ENCODE data around the gene ZNF511. TPM values are rescaled to one million over a fixed set of nuclear protein-coding genes. Genes with fewer than 3 reads are reported as not detected.
"Not testable (repeated sequence)": the region's sequence is repeated elsewhere in the genome, so short reads cannot be mapped to it uniquely, and the experiment has no call there.

ZNF511 gene
- total and polyA plus RNA-seq, 7 experiments from 2014 or later: 29.6 to 88.1 (median 38.8) TPM

DNA sequence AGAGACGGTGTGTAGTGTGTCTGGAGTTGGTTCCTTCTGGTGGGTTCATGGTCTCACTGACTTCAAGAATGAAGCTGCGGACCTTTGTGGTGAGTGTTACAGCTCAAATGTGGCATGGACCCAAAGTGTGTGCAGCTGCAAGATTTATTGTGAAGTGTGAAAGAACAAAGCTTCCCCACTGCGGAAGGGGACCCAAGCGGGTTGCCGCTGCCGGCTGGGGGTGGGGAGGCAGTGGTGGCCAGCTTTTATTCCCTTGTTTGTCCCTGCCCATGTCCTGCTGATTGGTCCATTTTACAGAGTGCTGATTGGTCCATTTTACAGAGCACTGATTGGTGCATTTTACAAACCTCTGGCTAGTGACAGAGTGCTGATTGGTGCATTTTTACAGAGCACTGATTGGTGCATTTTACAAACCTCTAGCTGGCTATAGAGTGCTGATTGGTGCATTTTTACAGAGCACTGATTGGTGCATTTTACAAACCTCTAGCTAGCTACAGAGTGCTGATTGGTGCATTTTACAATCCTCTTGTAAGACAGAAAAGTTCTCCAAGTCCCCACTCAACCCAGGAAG lies 12.2 kb downstream of the ZNF511 start:
- CTCF ChIA-PET: interaction anchor here (2.2 kb wide), 1 partner anchor 9 kb away, joined by 10 read pairs; no protein-coding TSS in a partner anchor
- H3K9me3 ChIP-seq (ENCODE audit: control insufficient read depth in 2 of 3, low read length in 3 of 3); H3K36me3 ChIP-seq (ENCODE audit: control insufficient read depth in 2 of 3, insufficient read depth in 3 of 3, low read length in 3 of 3); DNase-seq; H3K4me3 Mint-ChIP-seq; H3K36me3 Mint-ChIP-seq; H3K9me3 Mint-ChIP-seq; H3K4me3 ChIP-seq (ENCODE audit: low read length); H3K27me3 ChIP-seq (ENCODE audit: control insufficient read depth in 2 of 2, insufficient read depth in 2 of 2, low read length in 2 of 2); intact Hi-C loops (cut with micrococcal nuclease); POLR2A ChIA-PET; H3K27ac ChIP-seq (ENCODE audit: low read depth, low read length); H3K4me1 ChIP-seq (ENCODE audit: control insufficient read depth in 2 of 2, insufficient read depth in 2 of 2, low read length in 2 of 2); H3K27ac Mint-ChIP-seq; ATAC-seq: not testable (repeated sequence)
- Mint-ChIP-seq H3K27me3 (peaks cover 0 to 19% (median 10%) of the 10 kb centered on the region in 5 donors), H3K4me1 (peaks cover 0 to 13% (median 10%) of the 10 kb centered on the region in 7 donors)

DNA sequence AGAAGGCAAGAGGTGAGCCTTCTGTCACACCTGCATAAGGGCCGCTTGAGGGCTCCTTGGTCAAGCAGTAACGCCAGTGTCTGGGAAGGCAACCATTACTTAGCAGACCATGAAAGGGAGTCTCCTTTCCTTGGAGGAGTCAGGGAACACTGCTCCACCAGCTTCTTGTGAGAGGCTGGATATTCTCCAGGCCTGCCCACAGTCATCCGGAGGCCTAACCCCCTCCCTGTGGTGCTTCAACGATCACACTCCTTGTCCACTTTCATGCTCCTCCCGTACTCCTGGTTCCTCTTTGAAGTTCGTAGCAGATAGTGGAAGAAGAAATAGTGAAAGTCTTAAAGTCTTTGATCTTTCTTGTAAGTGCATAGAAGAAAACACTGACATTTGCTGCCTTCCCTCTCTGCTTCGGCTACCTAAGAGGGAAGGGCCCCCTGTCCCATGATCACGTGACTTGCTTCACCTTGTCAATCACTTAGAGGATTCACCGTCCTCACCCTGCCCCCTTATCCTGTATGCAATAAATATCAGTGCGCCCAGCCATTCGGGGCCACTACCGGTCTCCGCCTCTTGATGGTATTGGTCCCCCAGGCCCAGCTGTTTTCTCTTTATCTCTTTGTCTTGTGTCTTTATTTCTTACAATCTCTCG lies 13.5 kb downstream of the ZNF511 start:
- DNase-seq; POLR2A ChIA-PET; H3K4me3 ChIP-seq (ENCODE audit: low read length); H3K36me3 ChIP-seq (ENCODE audit: control insufficient read depth in 2 of 3, insufficient read depth in 3 of 3, low read length in 3 of 3); H3K27ac Mint-ChIP-seq; H3K27ac ChIP-seq (ENCODE audit: low read depth, low read length); H3K4me3 Mint-ChIP-seq; intact Hi-C loops (cut with micrococcal nuclease); H3K27me3 ChIP-seq (ENCODE audit: control insufficient read depth in 2 of 2, insufficient read depth in 2 of 2, low read length in 2 of 2); H3K36me3 Mint-ChIP-seq; H3K9me3 ChIP-seq (ENCODE audit: control insufficient read depth in 2 of 3, low read length in 3 of 3); H3K9me3 Mint-ChIP-seq; ATAC-seq: not testable (repeated sequence)
- Mint-ChIP-seq H3K4me1 (peaks cover 2 to 16% (median 14%) of the 10 kb centered on the region in 7 donors), H3K27me3 (peaks cover 2 to 28% (median 13%) of the 10 kb centered on the region in 5 donors)
- H3K4me1 ChIP-seq (ENCODE audit: control insufficient read depth in 2 of 2, insufficient read depth in 2 of 2, low read length in 2 of 2): peaks cover 5 to 11% of the 10 kb centered on the region in 2 donors
- CTCF ChIA-PET: interaction anchor here (2.2 kb wide), 1 partner anchor 7 kb away, joined by 10 read pairs; no protein-coding TSS in a partner anchor

DNA sequence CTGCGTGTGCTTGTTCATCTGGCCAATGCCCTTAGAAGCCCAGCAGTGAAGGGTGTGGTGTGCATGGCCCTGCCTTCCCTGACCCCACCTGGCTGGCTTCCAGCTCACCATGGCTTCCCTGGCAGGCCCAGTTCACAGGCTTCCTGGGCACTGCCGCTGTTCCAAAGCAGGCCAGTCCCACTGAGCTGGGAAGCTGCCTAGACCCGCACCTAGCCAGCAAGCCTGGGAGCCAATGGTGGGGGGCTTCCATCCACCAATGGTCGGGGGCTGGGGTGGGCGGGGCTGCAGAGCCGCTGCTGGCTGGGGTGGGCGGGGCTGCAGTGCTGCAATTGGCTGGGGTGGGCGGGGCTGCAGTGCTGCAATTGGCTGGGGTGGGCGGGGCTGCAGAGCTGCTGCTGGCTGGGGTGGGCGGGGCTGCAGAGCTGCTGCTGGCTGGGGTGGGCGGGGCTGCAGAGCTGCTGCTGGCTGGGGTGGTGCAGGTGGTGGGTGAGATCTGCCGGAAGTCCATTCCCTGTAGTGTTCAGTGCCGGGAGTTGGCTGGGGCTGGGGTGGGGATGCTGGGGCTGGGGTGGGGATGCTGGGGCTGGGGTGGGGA lies 15.6 kb downstream of the ZNF511 start:
- H3K9me3 Mint-ChIP-seq: peaks cover 0 to 8% (median 0%) of the 10 kb centered on the region in 11 donors
- Histone ChIP-seq H3K27ac (ENCODE audit: low read depth, low read length) (no peak overlapping the region), H3K4me1 (ENCODE audit: control insufficient read depth in 2 of 2, insufficient read depth in 2 of 2, low read length in 2 of 2) (peaks cover 5 to 11% of the 10 kb centered on the region in 2 donors), H3K9me3 (ENCODE audit: control insufficient read depth in 2 of 3, low read length in 3 of 3) (no peaks in the 10 kb centered on the region), H3K36me3 (ENCODE audit: control insufficient read depth in 2 of 3, insufficient read depth in 3 of 3, low read length in 3 of 3) (no peaks in the 10 kb centered on the region), H3K4me3 (ENCODE audit: low read length) (no peak overlapping the region), H3K27me3 (ENCODE audit: control insufficient read depth in 2 of 2, insufficient read depth in 2 of 2, low read length in 2 of 2) (peaks cover 8 to 12% of the 10 kb centered on the region in 2 donors)
- intact Hi-C loops (cut with micrococcal nuclease): loop anchor here in 1 of 2 donors (2.0 kb wide), 1 partner anchor 15 kb away; the partner anchor contains the start of genes TUBGCP2 and ZNF511
- H3K27ac Mint-ChIP-seq: no peak overlapping the region
- ChIA-PET CTCF (interaction anchor here (1.2 kb wide), 1 partner anchor 11 kb away, joined by 4 read pairs; no protein-coding TSS in a partner anchor), POLR2A (interaction anchor here (1.1 to 2.4 kb wide), 2 partner anchors 9 to 11 kb away, joined by 3 to 10 read pairs; no protein-coding TSS in a partner anchor)
- peak in 8 of 9 donors; percentile 43 to 77 (median 60) for DNase-seq
- ATAC-seq: peak; percentile 85
- H3K36me3 Mint-ChIP-seq: no peaks in the 10 kb centered on the region
- H3K4me3 Mint-ChIP-seq: peak overlapping the region in 4 of 10 donors; percentile 12 to 92 (median 88)
- peaks cover 10 to 44% (median 15%) of the 10 kb centered on the region in 5 donors for H3K27me3 Mint-ChIP-seq
- H3K4me1 Mint-ChIP-seq: peaks cover 4 to 16% (median 10%) of the 10 kb centered on the region in 7 donors

DNA sequence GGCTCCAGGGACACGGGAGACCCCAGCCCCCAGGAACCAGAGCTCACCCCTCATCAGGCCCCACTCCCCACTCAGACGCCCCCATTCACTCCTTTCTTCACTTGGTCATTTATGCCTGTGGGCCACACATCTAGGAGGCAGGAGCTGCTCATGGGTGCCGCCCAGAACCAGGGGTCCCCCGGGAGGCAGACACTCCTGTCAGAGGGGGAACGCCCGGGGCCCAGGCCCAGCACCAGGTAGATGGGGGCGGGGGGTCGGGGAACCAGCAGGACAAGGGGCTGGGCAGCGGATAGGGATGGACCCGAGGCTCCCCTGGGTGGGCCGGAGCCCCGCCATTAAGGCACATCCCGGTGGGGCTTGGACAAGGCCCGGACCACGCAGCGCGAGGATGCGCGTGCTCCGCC lies 16.1 kb downstream of the ZNF511 start:
- no peak overlapping the region for H3K27ac ChIP-seq (ENCODE audit: low read depth, low read length)
- H3K27me3 Mint-ChIP-seq: peaks cover 12 to 45% (median 17%) of the 10 kb centered on the region in 5 donors
- H3K4me3 Mint-ChIP-seq: peak overlapping the region in 7 of 10 donors; percentile 25 to 92 (median 83)
- H3K4me1 Mint-ChIP-seq: peaks cover 3 to 18% (median 12%) of the 10 kb centered on the region in 7 donors
- intact Hi-C loops (cut with micrococcal nuclease): loop anchor here (2.0 to 5.0 kb wide), 5 partner anchors 16 to 383 kb away; partner anchors contain the start of genes CFAP46 (in 1 of the 2), MTG1 (in 1 of the 2), SCART1 (in 1 of the 2) and TUBGCP2 (in 1 of the 2)
- ATAC-seq (peak; percentile 1), DNase-seq (no peak)
- POLR2A ChIA-PET: interaction anchor here (1.1 to 2.4 kb wide), 2 partner anchors 10 to 11 kb away, joined by 3 to 10 read pairs; no protein-coding TSS in a partner anchor
- CTCF ChIA-PET: no interaction called here
- H3K4me1 ChIP-seq (ENCODE audit: control insufficient read depth in 2 of 2, insufficient read depth in 2 of 2, low read length in 2 of 2): peaks cover 6 to 16% of the 10 kb centered on the region in 2 donors
- H3K27me3 ChIP-seq (ENCODE audit: control insufficient read depth in 2 of 2, insufficient read depth in 2 of 2, low read length in 2 of 2): peaks cover 8 to 12% of the 10 kb centered on the region in 2 donors
- no peaks in the 10 kb centered on the region for H3K9me3 ChIP-seq (ENCODE audit: control insufficient read depth in 2 of 3, low read length in 3 of 3)
- peak overlapping the region in 2 of 9 donors; percentile 71 to 74 for H3K27ac Mint-ChIP-seq
- peak overlapping the region; percentile 39 for H3K4me3 ChIP-seq (ENCODE audit: low read length)
- no peaks in the 10 kb centered on the region for H3K36me3 ChIP-seq (ENCODE audit: control insufficient read depth in 2 of 3, insufficient read depth in 3 of 3, low read length in 3 of 3)
- no peaks in the 10 kb centered on the region for H3K36me3 Mint-ChIP-seq
- H3K9me3 Mint-ChIP-seq: peaks cover 0 to 8% (median 0%) of the 10 kb centered on the region in 11 donors

DNA sequence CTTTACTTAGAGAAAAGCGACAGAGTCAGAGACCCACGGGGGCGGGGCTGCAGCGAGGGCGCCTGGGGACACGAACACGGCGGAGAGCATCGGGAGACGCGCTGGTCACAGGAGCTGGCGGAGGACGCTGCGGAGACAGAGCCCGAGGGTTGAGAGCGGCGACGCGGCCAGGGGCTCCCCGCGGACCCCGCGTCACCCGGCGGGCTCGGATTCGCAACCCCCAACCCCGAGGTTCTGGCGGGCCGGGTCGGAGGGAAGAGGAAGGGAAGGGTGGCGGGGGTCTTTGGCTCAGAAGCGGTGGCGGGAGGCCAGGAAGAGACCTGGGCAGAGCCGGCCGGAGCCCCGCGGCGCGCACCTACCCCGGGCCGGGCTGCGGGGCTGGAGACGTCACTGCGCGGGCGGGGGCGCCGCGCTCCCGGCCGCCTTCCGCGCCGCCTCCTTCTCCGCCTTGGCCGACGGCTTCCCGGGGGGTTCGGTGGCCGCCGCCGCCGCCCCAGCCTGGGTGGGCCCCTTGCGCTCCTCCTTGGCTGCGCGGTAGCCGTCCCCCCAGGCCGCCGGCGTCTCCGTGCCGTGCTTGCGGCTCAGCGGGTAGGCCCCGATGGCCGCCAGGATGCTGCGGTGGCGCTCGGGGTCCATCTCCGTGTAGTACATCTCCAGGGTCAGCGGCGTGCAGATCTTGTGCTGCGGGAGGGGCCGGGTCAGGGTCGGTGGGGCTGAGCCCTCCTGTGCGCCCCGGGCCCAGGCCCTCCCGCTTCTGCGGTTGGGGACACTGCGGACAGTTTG lies 16.9 kb downstream of the ZNF511 start:
- Histone ChIP-seq H3K27ac (ENCODE audit: low read depth, low read length) (peak overlapping the region; percentile 48), H3K36me3 (ENCODE audit: control insufficient read depth in 2 of 3, insufficient read depth in 3 of 3, low read length in 3 of 3) (no peaks in the 10 kb centered on the region), H3K4me3 (ENCODE audit: low read length) (peak overlapping the region; percentile 39), H3K27me3 (ENCODE audit: control insufficient read depth in 2 of 2, insufficient read depth in 2 of 2, low read length in 2 of 2) (peaks cover 8 to 12% of the 10 kb centered on the region in 2 donors), H3K4me1 (ENCODE audit: control insufficient read depth in 2 of 2, insufficient read depth in 2 of 2, low read length in 2 of 2) (peaks cover 8 to 18% of the 10 kb centered on the region in 2 donors), H3K9me3 (ENCODE audit: control insufficient read depth in 2 of 3, low read length in 3 of 3) (no peaks in the 10 kb centered on the region)
- DNase-seq (peak in 3 of 9 donors; percentile 22 to 42 (median 29)), ATAC-seq (no peak)
- H3K27me3 Mint-ChIP-seq: peaks cover 12 to 50% (median 19%) of the 10 kb centered on the region in 5 donors
- peaks cover 0 to 3% (median 0%) of the 10 kb centered on the region in 11 donors for H3K9me3 Mint-ChIP-seq
- H3K4me3 Mint-ChIP-seq: peak overlapping the region; percentile 77 to 92 (median 83)
- H3K27ac Mint-ChIP-seq: peak overlapping the region in 3 of 9 donors; percentile 25 to 74 (median 71)
- no peaks in the 10 kb centered on the region for H3K36me3 Mint-ChIP-seq
- intact Hi-C loops (cut with micrococcal nuclease): loop anchor here (2.0 to 5.0 kb wide), 5 partner anchors 17 to 383 kb away; partner anchors contain the start of genes CFAP46 (in 1 of the 2), MTG1 (in 1 of the 2), SCART1 (in 1 of the 2) and TUBGCP2 (in 1 of the 2)
- POLR2A ChIA-PET: interaction anchor here (1.1 to 2.4 kb wide), 2 partner anchors 10 kb away, joined by 3 to 10 read pairs; no protein-coding TSS in a partner anchor
- CTCF ChIA-PET: no interaction called here
- peaks cover 4 to 18% (median 12%) of the 10 kb centered on the region in 7 donors for H3K4me1 Mint-ChIP-seq
